NCI-H146 treated with DMSO at 0.1 percent for 48 hours (cell line): ENCODE results near the gene MAMDC4.
"Not testable (repeated sequence)": the region's sequence is repeated elsewhere in the genome, so short reads cannot be mapped to it uniquely, and the experiment has no call there.

ENCODE experiments used
- DNase-seq: peaks from one replicate; lab custom pipeline; 2025; ENCODE audit not compliant: unreplicated experiment; lab: John Stamatoyannopoulos, UW

MAMDC4 gene

GRCh38 chr9:136837856-136838277, 14.3 kb upstream of the MAMDC4 start:
- not testable (repeated sequence) for DNase-seq

- DNase-seq: no peak
These were observed 13.6 kb upstream of the MAMDC4 start for GRCh38 chr9:136838314-136839228.

- no peak for DNase-seq
These were observed 12.7 kb upstream of the MAMDC4 start for GRCh38 chr9:136839229-136840139.

GRCh38 chr9:136840140-136840876, 11.8 kb upstream of the MAMDC4 start:
- DNase-seq: no peak

GRCh38 chr9:136840877-136841645, 11.1 kb upstream of the MAMDC4 start:
- peak; percentile 62 for DNase-seq

- not testable (repeated sequence) for DNase-seq
These were observed 10.3 kb upstream of the MAMDC4 start for GRCh38 chr9:136841646-136842379.

GRCh38 chr9:136842380-136842948, 9.7 kb upstream of the MAMDC4 start, which contains the start of gene AJM1:
TSS of gene AJM1 (plus strand) at chr9:136842478. CDS start at chr9:136844415, 1,937 bp downstream.
- DNase-seq: not testable (repeated sequence)

- DNase-seq: not testable (repeated sequence)
These were observed 8.9 kb upstream of the MAMDC4 start for GRCh38 chr9:136843159-136843800.

GRCh38 chr9:136843801-136844740, 8.1 kb upstream of the MAMDC4 start:
- not testable (repeated sequence) for DNase-seq

- no peak for DNase-seq
These were observed 7.2 kb upstream of the MAMDC4 start for GRCh38 chr9:136844761-136845464.

GRCh38 chr9:136845465-136846260, 6.5 kb upstream of the MAMDC4 start:
- DNase-seq: no peak

GRCh38 chr9:136846376-136847087, 5.6 kb upstream of the MAMDC4 start:
- DNase-seq: no peak

- peak; percentile 37 for DNase-seq
These were observed 4.9 kb upstream of the MAMDC4 start for GRCh38 chr9:136847088-136847825.

- DNase-seq: peak; percentile 47
These were observed 4.2 kb upstream of the MAMDC4 start for GRCh38 chr9:136847826-136848392.
